Activated B cell treated with CpG ODN at 0.5 μM for 24 hours (primary cell): ENCODE measurements around the gene TTC7B. TPM values are rescaled to one million over a fixed set of nuclear protein-coding genes. Genes with fewer than 3 reads are reported as not detected.

Experiments used
- ATAC-seq: fragments of 200-7000 bp; cut with Tn5 transposase; one replicate; pipeline ENCODE4 v1.10.0; 2021; ENCODE audit warnings: low read depth, mild to moderate bottlenecking, moderate library complexity
- CTCF ChIA-PET: fragments of 350-600 bp; sonication (Branson Sonifier 250); formaldehyde crosslinking; loops from one replicate; lab custom pipeline; 2021; ENCODE audit warnings: antibody characterized with exemption; lab: Charles Lee
- POLR2A ChIA-PET: fragments of 350-600 bp; sonication (Branson Sonifier 250); formaldehyde crosslinking; loops from one replicate; lab custom pipeline; 2021; ENCODE audit warnings: antibody characterized with exemption; lab: Charles Lee
- DNase-seq: peaks from one replicate; pipeline ENCODE4 v3.0.0; 2022
- H3K27ac Mint-ChIP-seq: one replicate; pipeline ENCODE4 v1.8.0; 2020; ENCODE audit warnings: mixed read lengths
- H3K27me3 Mint-ChIP-seq: one replicate; pipeline ENCODE4 v1.8.0; 2021; ENCODE audit warnings: mixed read lengths
- H3K36me3 Mint-ChIP-seq: one replicate; pipeline ENCODE4 v1.8.0; 2021; ENCODE audit warnings: low read depth, mixed read lengths
- H3K4me1 Mint-ChIP-seq: one replicate; pipeline ENCODE4 v1.8.0; 2021; ENCODE audit warnings: mixed read lengths
- H3K4me3 Mint-ChIP-seq: one replicate; pipeline ENCODE4 v1.8.0; 2020; ENCODE audit warnings: mild to moderate bottlenecking, mixed read lengths
- H3K9me3 Mint-ChIP-seq: one replicate; pipeline ENCODE4 v1.8.0; 2020; ENCODE audit warnings: mixed read lengths
- intact Hi-C: fragments of 100-400 bp; cut with micrococcal nuclease; formaldehyde crosslinking; loops from one replicate; pipeline ENCODE4 v1.15.1; 2024
- total RNA-seq: library from RNA; stranded (reverse); gene quantifications from 2 replicates; pipeline ENCODE4 v1.2.3, GENCODE V29; 2022
- TF ChIP-seq, protein P1 (sequence below): fragments of 200-600 bp; IDR thresholded peaks from one replicate; pipeline ENCODE4 v1.8.0; 2022; ENCODE audit warnings: antibody characterized with exemption, mild to moderate bottlenecking

The TTC7B gene
- total RNA-seq, 1 donor from 2014 or later: 1.9 TPM

DNA sequence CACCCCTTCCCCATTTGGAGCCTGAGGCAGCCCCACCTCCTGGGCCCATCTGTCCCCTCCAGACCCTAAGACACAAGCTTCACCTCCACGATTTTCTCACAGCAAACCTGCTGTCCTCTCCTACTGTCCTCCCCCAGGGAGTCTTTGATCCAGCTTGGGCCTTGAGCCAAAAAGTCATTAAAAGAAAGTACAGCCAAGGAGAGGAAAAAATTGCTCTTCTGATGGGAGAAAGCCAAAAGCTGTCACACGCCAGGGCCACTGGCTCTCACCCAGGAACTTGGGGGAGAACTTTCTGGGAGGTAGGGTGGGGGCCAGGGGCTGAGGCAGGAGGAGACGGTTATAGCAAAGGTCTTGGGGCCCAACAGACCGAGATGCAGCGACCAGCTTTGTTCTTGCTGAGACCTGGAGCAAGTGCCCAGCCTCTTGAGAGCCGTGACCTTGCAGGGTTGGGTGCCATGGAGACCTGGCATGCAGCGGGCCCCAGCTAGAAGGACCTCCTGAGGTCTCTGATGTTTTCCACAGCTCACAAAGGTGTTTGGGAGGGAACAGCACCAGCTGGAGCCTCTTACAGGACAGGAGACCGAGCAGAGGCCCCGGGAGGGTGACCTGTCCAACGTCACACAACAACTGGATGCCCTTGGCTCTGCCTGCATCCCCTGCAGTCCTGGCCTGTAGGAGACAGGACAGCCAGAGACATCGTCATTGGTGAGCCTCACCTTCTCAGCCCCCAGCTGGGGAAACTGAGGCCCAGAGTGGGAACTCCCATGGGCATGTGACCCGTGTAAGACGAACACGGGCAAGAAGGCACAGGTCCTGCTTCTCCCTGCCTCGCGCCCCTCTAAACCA lies 294.9 kb downstream of the TTC7B start:
- H3K36me3 Mint-ChIP-seq: no peaks in the 10 kb centered on the region
- TF ChIP-seq, protein P1, sequence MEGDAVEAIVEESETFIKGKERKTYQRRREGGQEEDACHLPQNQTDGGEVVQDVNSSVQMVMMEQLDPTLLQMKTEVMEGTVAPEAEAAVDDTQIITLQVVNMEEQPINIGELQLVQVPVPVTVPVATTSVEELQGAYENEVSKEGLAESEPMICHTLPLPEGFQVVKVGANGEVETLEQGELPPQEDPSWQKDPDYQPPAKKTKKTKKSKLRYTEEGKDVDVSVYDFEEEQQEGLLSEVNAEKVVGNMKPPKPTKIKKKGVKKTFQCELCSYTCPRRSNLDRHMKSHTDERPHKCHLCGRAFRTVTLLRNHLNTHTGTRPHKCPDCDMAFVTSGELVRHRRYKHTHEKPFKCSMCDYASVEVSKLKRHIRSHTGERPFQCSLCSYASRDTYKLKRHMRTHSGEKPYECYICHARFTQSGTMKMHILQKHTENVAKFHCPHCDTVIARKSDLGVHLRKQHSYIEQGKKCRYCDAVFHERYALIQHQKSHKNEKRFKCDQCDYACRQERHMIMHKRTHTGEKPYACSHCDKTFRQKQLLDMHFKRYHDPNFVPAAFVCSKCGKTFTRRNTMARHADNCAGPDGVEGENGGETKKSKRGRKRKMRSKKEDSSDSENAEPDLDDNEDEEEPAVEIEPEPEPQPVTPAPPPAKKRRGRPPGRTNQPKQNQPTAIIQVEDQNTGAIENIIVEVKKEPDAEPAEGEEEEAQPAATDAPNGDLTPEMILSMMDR: no peak
- no peaks in the 10 kb centered on the region for H3K27me3 Mint-ChIP-seq
- H3K4me3 Mint-ChIP-seq: no peak overlapping the region
- H3K9me3 Mint-ChIP-seq: no peaks in the 10 kb centered on the region
- no peaks in the 10 kb centered on the region for H3K4me1 Mint-ChIP-seq
- intact Hi-C loops: no loop called here
- ChIA-PET POLR2A (no interaction called here), CTCF (no interaction called here)
- ATAC-seq: no peak
- no peak overlapping the region for H3K27ac Mint-ChIP-seq
- DNase-seq: no peak

DNA sequence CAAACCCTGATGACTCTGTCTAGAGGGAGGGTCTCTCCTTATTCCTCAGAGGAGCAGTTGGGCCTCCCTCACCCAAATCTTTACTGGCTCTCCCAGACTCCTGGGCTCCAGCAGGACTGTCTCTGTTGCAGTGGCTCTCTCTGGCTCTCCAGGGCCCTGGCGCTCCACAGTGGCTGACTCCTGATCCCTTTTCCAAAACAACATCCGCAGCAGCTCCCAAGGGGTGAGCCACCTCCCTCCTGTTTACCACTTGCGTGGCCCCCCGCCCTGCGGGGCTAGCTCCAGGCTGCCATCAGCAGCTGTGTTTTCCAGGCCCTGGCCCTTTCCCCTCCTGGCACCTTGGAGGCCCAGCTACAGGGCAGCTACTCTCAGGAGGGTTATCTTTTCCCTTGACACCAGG lies 295.9 kb downstream of the TTC7B start:
- no peaks in the 10 kb centered on the region for H3K36me3 Mint-ChIP-seq
- no peaks in the 10 kb centered on the region for H3K9me3 Mint-ChIP-seq
- TF ChIP-seq, protein P1: no peak
- POLR2A ChIA-PET: no interaction called here
- H3K4me1 Mint-ChIP-seq: no peaks in the 10 kb centered on the region
- DNase-seq (no peak), ATAC-seq (no peak)
- CTCF ChIA-PET: no interaction called here
- no peak overlapping the region for H3K4me3 Mint-ChIP-seq
- no peak overlapping the region for H3K27ac Mint-ChIP-seq
- intact Hi-C loops: no loop called here
- no peaks in the 10 kb centered on the region for H3K27me3 Mint-ChIP-seq

DNA sequence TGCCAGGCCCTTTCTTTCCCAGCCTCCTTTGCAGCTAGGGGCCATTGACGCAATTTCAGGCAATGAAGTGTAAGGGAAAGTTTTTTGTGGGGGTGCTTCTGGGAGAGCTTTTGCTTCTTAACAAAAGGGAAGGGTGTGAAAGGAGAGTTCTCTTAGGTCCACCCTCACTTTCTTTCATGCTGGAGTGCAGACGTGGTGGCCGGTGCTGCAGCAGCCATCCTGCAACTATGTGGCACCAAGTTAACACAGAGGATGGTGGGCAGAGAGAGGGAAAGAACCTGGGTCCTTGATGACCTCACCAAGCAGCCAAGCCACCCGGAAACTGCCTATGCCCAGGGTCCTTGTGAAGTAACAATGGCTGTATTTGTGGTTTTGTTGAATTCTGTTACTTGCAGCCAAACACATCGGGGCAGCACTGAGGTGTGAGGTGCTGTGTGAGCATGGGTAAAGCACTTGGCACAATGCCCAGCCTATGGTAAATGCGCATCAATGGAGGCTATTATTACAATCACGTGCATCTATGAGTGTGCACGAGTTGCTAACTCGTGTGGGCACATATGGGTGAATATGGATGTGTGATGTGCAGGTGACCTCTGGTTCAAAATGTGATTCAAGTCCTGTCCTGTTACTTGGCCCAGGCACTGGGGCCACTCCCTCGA lies 296.8 kb downstream of the TTC7B start:
- intact Hi-C loops: loop anchor here (1.0 kb wide), 2 partner anchors 120 to 150 kb away; no protein-coding TSS in a partner anchor
- POLR2A ChIA-PET: no interaction called here

DNA sequence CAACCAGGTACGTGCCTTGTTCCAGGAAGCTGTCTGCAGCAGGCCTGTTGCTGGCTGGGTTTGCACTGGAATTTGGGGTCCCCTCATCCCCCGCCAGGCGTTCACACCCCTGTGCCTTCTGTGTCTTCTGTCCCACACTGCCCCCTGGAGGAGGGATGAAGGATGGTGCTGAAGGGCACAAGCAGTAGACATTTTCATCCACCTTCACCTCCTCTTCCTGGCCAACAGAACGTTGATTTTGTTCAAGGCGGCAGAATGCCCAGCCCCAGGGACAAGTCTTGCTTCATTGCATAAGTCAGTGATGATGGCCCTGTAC lies 297.3 kb downstream of the TTC7B start:
- ChIA-PET CTCF (no interaction called here), POLR2A (no interaction called here)
- DNase-seq (no peak), ATAC-seq (peak; percentile 37)
- Mint-ChIP-seq H3K27ac (no peak overlapping the region), H3K27me3 (no peaks in the 10 kb centered on the region), H3K36me3 (no peaks in the 10 kb centered on the region), H3K4me3 (no peak overlapping the region), H3K9me3 (no peaks in the 10 kb centered on the region), H3K4me1 (no peaks in the 10 kb centered on the region)
- TF ChIP-seq, protein P1: no peak
- intact Hi-C loops: loop anchor here (1.0 kb wide), 2 partner anchors 120 to 150 kb away; no protein-coding TSS in a partner anchor

More for the DNA sequence above, 296.8 kb downstream of the TTC7B start:
- H3K27me3 Mint-ChIP-seq: no peaks in the 10 kb centered on the region
- H3K9me3 Mint-ChIP-seq: no peaks in the 10 kb centered on the region
- CTCF ChIA-PET: no interaction called here
- ATAC-seq (no peak), DNase-seq (no peak)
- H3K4me1 Mint-ChIP-seq: no peaks in the 10 kb centered on the region
- H3K36me3 Mint-ChIP-seq: no peaks in the 10 kb centered on the region
- TF ChIP-seq, protein P1: no peak
- no peak overlapping the region for H3K27ac Mint-ChIP-seq
- no peak overlapping the region for H3K4me3 Mint-ChIP-seq
